ENCODE results near the gene LNPEP. TPM values are rescaled to one million over a fixed set of nuclear protein-coding genes. Genes with fewer than 3 reads are reported as not detected.

The LNPEP gene
- total and polyA plus RNA-seq, 10 of the 15 experiments (the other 5 are each of a cell fraction or from before 2014, with no cell fraction given), result 5.6 to 54.9 (median 25.0) TPM

GRCh38 chr5:97019435-97020117 lies 83.7 kb downstream of the LNPEP start:
- H3K9me3 ChIP-seq (replicated peaks; ENCODE audit: control insufficient read depth, insufficient read depth, low read length), result no peaks in the 10 kb centered on the region
- no peak overlapping the region for H3K27ac ChIP-seq (ENCODE audit: control insufficient read depth, insufficient read depth)
- no peak overlapping the region for H2AFZ ChIP-seq (ENCODE audit: control insufficient read depth, low read depth, low read length)
- peaks cover 5% of the 10 kb centered on the region; the same call in 1 of the 2 replicates for H3K4me1 ChIP-seq (ENCODE audit: control insufficient read depth, insufficient read depth, low read length)
- H3K79me2 ChIP-seq (ENCODE audit: control insufficient read depth, insufficient read depth, low read length), result no peaks in the 10 kb centered on the region
- ATAC-seq, result no peak
- no peak for FAIRE-seq
- ChIA-PET RAD21 (ENCODE audit: unreplicated experiment) (no interaction called here), POLR2A (no interaction called here), SMC1A (ENCODE audit: uncharacterized antibody, unreplicated experiment) (interaction anchor here (0.7 to 1.0 kb wide), 2 partner anchors 12 to 22 kb away, joined by 3 to 4 read pairs; no protein-coding TSS in a partner anchor), CTCF (interaction anchor here (0.9 to 3.6 kb wide), 3 partner anchors 22 to 150 kb away, joined by 4 to 17 read pairs (median 4); no protein-coding TSS in a partner anchor)
- DNase-seq (ENCODE audit: low read depth, low spot score), result no peak
- H3K4me2 ChIP-seq (ENCODE audit: control insufficient read depth, insufficient read depth), result no peak overlapping the region
- H3K36me3 ChIP-seq (ENCODE audit: control insufficient read depth in 2 of 2, insufficient read depth in 2 of 2, low read length in 1 of 2), result peaks cover 4 to 29% of the 10 kb centered on the region in 2 experiments
- no peaks in the 10 kb centered on the region for H3K27me3 ChIP-seq (replicated peaks in 1 of 2; ENCODE audit: control insufficient read depth in 2 of 2, insufficient read depth in 2 of 2, low read length in 1 of 2)
- 97% methylated on average over 5 of the region's 5 CpGs for WGBS (ENCODE audit: insufficient coverage, insufficient replicate concordance, low lambda C conversion rate, missing lambda C conversion rate)
- no peak overlapping the region for H3K9ac ChIP-seq (ENCODE audit: control insufficient read depth, insufficient read depth, low read length)
- no TSS peak for BruUV-seq (replicated peaks)
- TF ChIP-seq HCFC1 (IDR thresholded peaks at IDR 0.05; ENCODE audit: low read length) (no peak), HDAC6 (IDR thresholded peaks at IDR 0.05; ENCODE audit: unreplicated experiment) (no peak), GABPA (IDR thresholded peaks at IDR 0.05; ENCODE audit: low read depth) (no peak), CBX3 (IDR thresholded peaks at IDR 0.05; ENCODE audit: borderline replicate concordance, low read depth) (no peak), SUPT20H (IDR thresholded peaks at IDR 0.05; ENCODE audit: borderline replicate concordance, control insufficient read depth, low read depth, low read length) (no peak), POLR2A (IDR thresholded peaks at IDR 0.05; ENCODE audit: low read depth, low read length) (no peak), ZZZ3 (IDR thresholded peaks at IDR 0.05; ENCODE audit: control insufficient read depth, insufficient read length, low read depth) (no peak), STAT1 (conservative IDR thresholded peaks at IDR 0.05) (no peak), EED (IDR thresholded peaks at IDR 0.05; ENCODE audit: low read depth) (no peak), CHD4 (IDR thresholded peaks at IDR 0.05) (no peak), ATF7 (IDR thresholded peaks at IDR 0.05; ENCODE audit: low read depth) (no peak), TCF7 (IDR thresholded peaks at IDR 0.05; ENCODE audit: borderline replicate concordance) (no peak)
- H3K4me3 ChIP-seq, result no peak overlapping the region
- in situ Hi-C loops (cut with MboI), result loop anchor here (25.0 kb wide), 1 partner anchor 1868 kb away; no protein-coding TSS in a partner anchor
- no peaks in the 10 kb centered on the region for H4K20me1 ChIP-seq (ENCODE audit: control insufficient read depth, insufficient read depth)
- intact Hi-C loops (cut with micrococcal nuclease; ENCODE audit: unreplicated experiment), result loop anchor here (5.0 kb wide), 1 partner anchor 267 kb away; no protein-coding TSS in a partner anchor

Measured in GM12878 (cell line).